ENCODE data around the gene ZNF581. TPM values are rescaled to one million over a fixed set of nuclear protein-coding genes. Genes with fewer than 3 reads are reported as not detected.

Gene ZNF581
- total RNA-seq, 1 donor from 2014 or later = 29.6 TPM

- TF ChIP-seq CTCF (IDR thresholded peaks at IDR 0.05) = peak; percentile 85
- peaks cover 38% of the 10 kb centered on the region for H3K4me1 Mint-ChIP-seq (ENCODE audit: unreplicated experiment)
- H3K36me3 Mint-ChIP-seq (ENCODE audit: unreplicated experiment) = peaks cover 9% of the 10 kb centered on the region
- no peaks in the 10 kb centered on the region for H3K9me3 Mint-ChIP-seq (ENCODE audit: unreplicated experiment)
- DNase-seq (ENCODE audit: extremely low spot score, unreplicated experiment) = no peak
- peak within 1 kb of the TSS; percentile 96 for H3K27ac Mint-ChIP-seq (ENCODE audit: unreplicated experiment)
- H3K4me3 Mint-ChIP-seq (ENCODE audit: unreplicated experiment) = peak within 1 kb of the TSS; percentile 91
- H3K27me3 Mint-ChIP-seq (ENCODE audit: unreplicated experiment) = no peaks in the 10 kb centered on the region
Measured at GRCh38 chr19:55605637-55606470, 37.6 kb upstream of the ZNF581 start, which contains the start of gene ZNF865. TSS of gene ZNF865 (plus strand) at chr19:55605647. CDS start at chr19:55613619, 7,972 bp downstream.

- no peak for TF ChIP-seq CTCF (IDR thresholded peaks at IDR 0.05)
- no peaks in the 10 kb centered on the region for H3K9me3 Mint-ChIP-seq (ENCODE audit: unreplicated experiment)
- H3K27ac Mint-ChIP-seq (ENCODE audit: unreplicated experiment) = peak overlapping the region; percentile 91
- no peak for DNase-seq (ENCODE audit: extremely low spot score, unreplicated experiment)
- peaks cover 33% of the 10 kb centered on the region for H3K4me1 Mint-ChIP-seq (ENCODE audit: unreplicated experiment)
- H3K4me3 Mint-ChIP-seq (ENCODE audit: unreplicated experiment) = peak overlapping the region; percentile 91
- no peaks in the 10 kb centered on the region for H3K27me3 Mint-ChIP-seq (ENCODE audit: unreplicated experiment)
- peaks cover 9% of the 10 kb centered on the region for H3K36me3 Mint-ChIP-seq (ENCODE audit: unreplicated experiment)
Measured at GRCh38 chr19:55606471-55606787, 37.0 kb upstream of the ZNF581 start.

- TF ChIP-seq CTCF (IDR thresholded peaks at IDR 0.05) = no peak
- H3K27me3 Mint-ChIP-seq (ENCODE audit: unreplicated experiment) = no peaks in the 10 kb centered on the region
- H3K36me3 Mint-ChIP-seq (ENCODE audit: unreplicated experiment) = peaks cover 9% of the 10 kb centered on the region
- DNase-seq (ENCODE audit: extremely low spot score, unreplicated experiment) = no peak
- H3K9me3 Mint-ChIP-seq (ENCODE audit: unreplicated experiment) = no peaks in the 10 kb centered on the region
- peak overlapping the region; percentile 13 for H3K27ac Mint-ChIP-seq (ENCODE audit: unreplicated experiment)
- peak overlapping the region; percentile 91 for H3K4me3 Mint-ChIP-seq (ENCODE audit: unreplicated experiment)
- H3K4me1 Mint-ChIP-seq (ENCODE audit: unreplicated experiment) = peaks cover 30% of the 10 kb centered on the region
Measured at GRCh38 chr19:55606817-55607216, 36.6 kb upstream of the ZNF581 start.

GRCh38 chr19:55609326-55609725, 34.1 kb upstream of the ZNF581 start:
- no peak for DNase-seq (ENCODE audit: extremely low spot score, unreplicated experiment)
- Mint-ChIP-seq H3K9me3 (ENCODE audit: unreplicated experiment) (no peaks in the 10 kb centered on the region), H3K27me3 (ENCODE audit: unreplicated experiment) (no peaks in the 10 kb centered on the region), H3K27ac (ENCODE audit: unreplicated experiment) (no peak overlapping the region), H3K4me1 (ENCODE audit: unreplicated experiment) (peaks cover 26% of the 10 kb centered on the region), H3K36me3 (ENCODE audit: unreplicated experiment) (peaks cover 9% of the 10 kb centered on the region), H3K4me3 (ENCODE audit: unreplicated experiment) (no peak overlapping the region)
- no peak for TF ChIP-seq CTCF (IDR thresholded peaks at IDR 0.05)

GRCh38 chr19:55611300-55611982, 32.0 kb upstream of the ZNF581 start:
- no peak overlapping the region for H3K4me3 Mint-ChIP-seq (ENCODE audit: unreplicated experiment)
- peaks cover 9% of the 10 kb centered on the region for H3K36me3 Mint-ChIP-seq (ENCODE audit: unreplicated experiment)
- no peak for TF ChIP-seq CTCF (IDR thresholded peaks at IDR 0.05)

More at GRCh38 chr19:55611300-55611982, 32.0 kb upstream of the ZNF581 start:
- peaks cover 16% of the 10 kb centered on the region for H3K4me1 Mint-ChIP-seq (ENCODE audit: unreplicated experiment)
- H3K27ac Mint-ChIP-seq (ENCODE audit: unreplicated experiment) = no peak overlapping the region
- no peak for DNase-seq (ENCODE audit: extremely low spot score, unreplicated experiment)
- no peaks in the 10 kb centered on the region for H3K9me3 Mint-ChIP-seq (ENCODE audit: unreplicated experiment)
- no peaks in the 10 kb centered on the region for H3K27me3 Mint-ChIP-seq (ENCODE audit: unreplicated experiment)
